ENCODE results near the gene DPP6.

DNA sequence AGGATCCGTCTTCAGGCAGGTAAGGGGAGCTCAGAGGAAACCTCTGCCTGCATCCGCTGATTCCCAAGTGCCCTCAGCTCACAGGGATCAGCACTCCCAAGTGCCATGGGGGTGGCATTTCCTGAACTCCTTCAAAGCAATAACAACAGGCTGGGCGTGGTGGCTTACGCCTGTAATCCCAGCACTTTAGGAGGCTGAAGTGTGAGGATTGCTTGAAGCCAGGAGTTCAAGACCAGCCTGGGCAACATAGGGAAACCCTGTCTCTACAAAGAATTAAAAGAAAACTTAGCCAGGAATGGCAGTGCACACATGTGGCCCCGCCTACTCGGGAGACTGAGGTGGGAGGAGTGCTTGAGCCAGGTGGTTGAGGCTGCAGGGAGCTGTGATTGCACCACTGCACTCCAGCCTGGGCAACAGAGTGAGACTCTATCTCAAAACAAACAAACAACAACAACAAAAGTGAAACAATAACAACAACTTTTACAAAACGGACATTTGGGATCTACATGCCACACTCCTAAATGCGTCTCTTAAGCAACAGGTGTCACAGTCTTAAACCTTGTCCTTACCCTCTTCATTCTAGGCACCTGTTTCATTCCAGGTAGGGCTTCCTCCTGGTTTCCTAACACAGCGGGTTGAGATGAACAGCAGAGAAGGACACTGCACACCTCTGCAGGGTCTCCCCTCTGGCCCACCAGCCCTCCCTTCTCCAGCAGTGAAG, 877.0 kb downstream of the DPP6 start:
- TF ChIP-seq, protein P1, sequence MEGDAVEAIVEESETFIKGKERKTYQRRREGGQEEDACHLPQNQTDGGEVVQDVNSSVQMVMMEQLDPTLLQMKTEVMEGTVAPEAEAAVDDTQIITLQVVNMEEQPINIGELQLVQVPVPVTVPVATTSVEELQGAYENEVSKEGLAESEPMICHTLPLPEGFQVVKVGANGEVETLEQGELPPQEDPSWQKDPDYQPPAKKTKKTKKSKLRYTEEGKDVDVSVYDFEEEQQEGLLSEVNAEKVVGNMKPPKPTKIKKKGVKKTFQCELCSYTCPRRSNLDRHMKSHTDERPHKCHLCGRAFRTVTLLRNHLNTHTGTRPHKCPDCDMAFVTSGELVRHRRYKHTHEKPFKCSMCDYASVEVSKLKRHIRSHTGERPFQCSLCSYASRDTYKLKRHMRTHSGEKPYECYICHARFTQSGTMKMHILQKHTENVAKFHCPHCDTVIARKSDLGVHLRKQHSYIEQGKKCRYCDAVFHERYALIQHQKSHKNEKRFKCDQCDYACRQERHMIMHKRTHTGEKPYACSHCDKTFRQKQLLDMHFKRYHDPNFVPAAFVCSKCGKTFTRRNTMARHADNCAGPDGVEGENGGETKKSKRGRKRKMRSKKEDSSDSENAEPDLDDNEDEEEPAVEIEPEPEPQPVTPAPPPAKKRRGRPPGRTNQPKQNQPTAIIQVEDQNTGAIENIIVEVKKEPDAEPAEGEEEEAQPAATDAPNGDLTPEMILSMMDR (IDR thresholded peaks at IDR 0.05) = no peak
- TF ChIP-seq POLR2A (IDR thresholded peaks at IDR 0.05) = no peak

Measured in ovary (tissue), 3 donors.